Ectodermal cell (in vitro differentiated cells): ENCODE results near the gene NDUFAF2.

Experiments
- H3K27ac ChIP-seq: 2 replicates; pipeline ENCODE4 v1.7.0; 2013; ENCODE audit warnings: mild to moderate bottlenecking, low read depth, low read length; ENCODE audit not compliant: insufficient read depth, poor library complexity, severe bottlenecking
- H3K27me3 ChIP-seq: 2 replicates; pipeline ENCODE4 v1.7.0; 2013; ENCODE audit warnings: mild to moderate bottlenecking, low read length; ENCODE audit not compliant: insufficient read depth, control insufficient read depth, poor library complexity, severe bottlenecking
- H3K36me3 ChIP-seq: one replicate; pipeline ENCODE4 v1.7.0; 2013; ENCODE audit warnings: low read length; ENCODE audit not compliant: control insufficient read depth, insufficient read depth
- H3K4me1 ChIP-seq: one replicate; pipeline ENCODE4 v1.7.0; 2013; ENCODE audit warnings: low read length; ENCODE audit not compliant: control insufficient read depth, insufficient read depth
- H3K4me3 ChIP-seq: 2 replicates; pipeline ENCODE4 v1.7.0; 2013; ENCODE audit warnings: low read depth, low read length, control low read depth; ENCODE audit not compliant: insufficient read depth
- H3K9me3 ChIP-seq: 2 replicates; pipeline ENCODE4 v1.7.0; 2013; ENCODE audit warnings: mild to moderate bottlenecking, low read length, moderate library complexity; ENCODE audit not compliant: control insufficient read depth
- WGBS, 2 experiments: methylation state at CpG; one replicate each; pipeline ENCODE4 v1.1.7; 2013; ENCODE audit warnings: missing lambda C conversion rate in 2 of 2; 5-methylcytosine and 5-hydroxymethylcytosine counted together

Gene NDUFAF2

GRCh38 chr5:61098251-61098995, 153.4 kb downstream of the NDUFAF2 start:
- Histone ChIP-seq H3K4me1 (no peaks in the 10 kb centered on the region), H3K27ac (no peak overlapping the region), H3K4me3 (no peak overlapping the region), H3K27me3 (no peaks in the 10 kb centered on the region), H3K9me3 (no peaks in the 10 kb centered on the region), H3K36me3 (no peaks in the 10 kb centered on the region)
- no CpG with 5 or more reads among the region's 1 CpG for WGBS, 2 experiments

DNA sequence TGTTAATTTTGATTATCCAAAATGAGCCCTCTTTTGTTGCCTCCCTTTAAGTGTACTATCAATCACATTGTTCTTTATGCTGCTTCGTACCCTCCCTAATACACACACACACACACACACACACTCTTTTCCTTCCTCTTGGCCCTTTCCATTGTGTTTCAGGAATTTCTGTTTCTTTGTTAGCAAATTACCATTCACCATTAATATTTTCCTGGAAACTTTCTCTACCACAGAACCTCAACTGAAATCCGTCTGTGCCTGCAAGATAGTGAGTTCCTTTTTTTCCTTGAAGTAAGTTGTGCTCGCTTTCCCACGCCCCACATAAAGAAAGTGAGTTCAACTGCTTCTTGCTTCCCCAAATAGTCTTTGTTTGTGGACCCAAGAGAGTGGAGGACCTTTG, 155.4 kb downstream of the NDUFAF2 start:
- no peak overlapping the region for H3K4me3 ChIP-seq
- no peaks in the 10 kb centered on the region for H3K4me1 ChIP-seq
- H3K36me3 ChIP-seq: no peaks in the 10 kb centered on the region
- H3K9me3 ChIP-seq: no peaks in the 10 kb centered on the region
- no peaks in the 10 kb centered on the region for H3K27me3 ChIP-seq
- WGBS, 2 experiments: 97% methylated on average over 4 of the region's 4 CpGs
- H3K27ac ChIP-seq: no peak overlapping the region

- H3K36me3 ChIP-seq: no peaks in the 10 kb centered on the region
- no peaks in the 10 kb centered on the region for H3K4me1 ChIP-seq
- no peak overlapping the region for H3K4me3 ChIP-seq
- 92 to 100% methylated on average over 1 of the region's 1 CpG for WGBS, 2 experiments
- no peak overlapping the region for H3K27ac ChIP-seq
- H3K9me3 ChIP-seq: no peaks in the 10 kb centered on the region
- H3K27me3 ChIP-seq: no peaks in the 10 kb centered on the region
Measured at GRCh38 chr5:61114441-61114840, 169.4 kb downstream of the NDUFAF2 start.

GRCh38 chr5:61115968-61116367, 171.0 kb downstream of the NDUFAF2 start:
- no peaks in the 10 kb centered on the region for H3K27me3 ChIP-seq
- WGBS, 2 experiments: 75 to 95% methylated on average over 2 of the region's 3 CpGs
- H3K27ac ChIP-seq: no peak overlapping the region

DNA sequence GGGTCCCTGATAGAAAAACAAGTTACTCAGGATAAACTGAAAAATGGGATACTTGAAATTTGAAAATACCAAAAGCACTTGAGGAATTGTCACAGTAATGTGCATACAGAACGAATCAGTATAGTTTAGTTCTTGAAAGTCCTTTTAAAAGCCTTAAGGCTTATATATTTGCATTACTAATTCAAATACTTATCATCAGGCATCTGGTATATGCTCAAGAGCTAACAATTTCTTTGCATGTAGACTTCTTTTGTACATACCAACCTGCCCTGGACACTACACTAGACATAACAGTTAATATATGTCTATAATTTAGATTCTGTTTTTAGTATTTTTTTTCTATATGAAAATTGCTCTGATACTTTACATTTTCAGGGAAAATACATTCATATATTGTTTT, 174.1 kb downstream of the NDUFAF2 start:
- H3K9me3 ChIP-seq: no peaks in the 10 kb centered on the region
- no peaks in the 10 kb centered on the region for H3K4me1 ChIP-seq
- H3K36me3 ChIP-seq: no peaks in the 10 kb centered on the region
- no peaks in the 10 kb centered on the region for H3K27me3 ChIP-seq
- no peak overlapping the region for H3K4me3 ChIP-seq
- no peak overlapping the region for H3K27ac ChIP-seq
- 86 to 100% methylated on average over 1 of the region's 1 CpG for WGBS, 2 experiments

More at GRCh38 chr5:61115968-61116367, 171.0 kb downstream of the NDUFAF2 start:
- H3K9me3 ChIP-seq: no peaks in the 10 kb centered on the region
- no peaks in the 10 kb centered on the region for H3K36me3 ChIP-seq
- no peak overlapping the region for H3K4me3 ChIP-seq
- no peaks in the 10 kb centered on the region for H3K4me1 ChIP-seq

DNA sequence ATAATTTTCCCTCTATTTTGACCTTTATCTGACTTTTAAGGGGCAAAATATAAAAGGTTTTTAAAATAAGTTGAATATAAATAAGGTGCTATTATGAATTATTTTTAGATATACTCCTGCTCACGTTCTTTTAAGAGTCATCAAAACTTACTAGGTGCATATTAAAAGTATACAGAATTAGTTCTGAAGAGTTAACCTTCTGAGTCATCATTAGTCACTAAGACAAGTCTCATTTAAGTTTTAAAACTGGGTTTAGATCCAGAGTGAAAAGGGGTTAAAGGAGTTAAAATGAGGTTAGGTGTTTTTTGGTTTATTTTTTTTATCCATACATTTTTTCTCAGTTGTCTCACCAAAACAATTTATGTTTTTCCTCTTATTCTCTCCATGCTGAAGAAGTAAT, 175.5 kb downstream of the NDUFAF2 start:
- H3K4me1 ChIP-seq: no peaks in the 10 kb centered on the region
- no peaks in the 10 kb centered on the region for H3K36me3 ChIP-seq
- H3K4me3 ChIP-seq: no peak overlapping the region
- WGBS, 2 experiments: no CpG with 5 or more reads among the region's 1 CpG
- H3K27ac ChIP-seq: no peak overlapping the region
- H3K9me3 ChIP-seq: no peaks in the 10 kb centered on the region
- H3K27me3 ChIP-seq: no peaks in the 10 kb centered on the region

DNA sequence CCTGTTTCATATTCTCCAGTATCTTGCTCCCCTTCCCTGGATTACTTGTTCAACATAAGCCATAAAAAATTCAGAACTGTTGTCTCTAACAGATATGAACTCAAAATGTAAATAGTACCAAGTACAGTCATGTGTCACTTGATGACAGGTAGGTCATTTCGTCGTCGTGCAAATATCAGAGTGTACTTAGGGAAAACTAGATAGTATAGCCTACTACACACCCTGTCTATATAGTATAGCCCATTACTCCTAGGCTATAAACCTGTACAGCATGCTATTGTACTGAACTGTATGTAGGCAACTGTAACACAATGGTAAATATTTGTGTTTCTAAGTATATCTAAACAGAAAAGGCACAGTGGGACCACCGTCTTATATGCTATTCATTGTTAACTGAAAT, 178.1 kb downstream of the NDUFAF2 start:
- Histone ChIP-seq H3K27ac (no peak overlapping the region), H3K4me3 (no peak overlapping the region), H3K36me3 (no peaks in the 10 kb centered on the region), H3K9me3 (no peaks in the 10 kb centered on the region), H3K27me3 (no peaks in the 10 kb centered on the region), H3K4me1 (no peaks in the 10 kb centered on the region)
- WGBS, 2 experiments: 94 to 98% methylated on average over 4 of the region's 4 CpGs

- H3K4me3 ChIP-seq: no peak overlapping the region
- no peaks in the 10 kb centered on the region for H3K36me3 ChIP-seq
- no peak overlapping the region for H3K27ac ChIP-seq
- no peaks in the 10 kb centered on the region for H3K4me1 ChIP-seq
- H3K9me3 ChIP-seq: no peaks in the 10 kb centered on the region
- no peaks in the 10 kb centered on the region for H3K27me3 ChIP-seq
- WGBS, 2 experiments: 92 to 94% methylated on average over 1 of the region's 2 CpGs
Measured at GRCh38 chr5:61130289-61130688, 185.3 kb downstream of the NDUFAF2 start.

DNA sequence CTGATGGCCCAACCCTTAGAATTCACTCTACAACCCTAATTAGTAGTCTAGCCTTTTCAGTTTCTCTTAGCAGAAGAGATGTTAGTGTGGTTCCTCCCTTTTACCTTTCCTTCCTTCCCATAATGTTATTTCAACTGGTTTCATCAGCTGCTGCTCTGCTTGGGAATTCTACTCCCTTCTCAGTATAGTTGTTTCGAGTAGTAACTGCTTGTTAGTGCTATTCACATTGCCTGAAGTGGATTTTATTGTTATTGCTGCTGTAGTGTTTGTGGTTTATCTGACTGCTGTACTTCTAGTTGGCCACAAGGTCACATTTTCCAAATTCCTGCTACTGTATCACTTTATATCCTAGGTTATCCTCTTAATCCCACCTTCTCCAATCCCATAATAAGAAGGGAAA, 187.6 kb downstream of the NDUFAF2 start:
- no peak overlapping the region for H3K27ac ChIP-seq
- no peaks in the 10 kb centered on the region for H3K9me3 ChIP-seq
- H3K4me1 ChIP-seq: no peaks in the 10 kb centered on the region
- H3K27me3 ChIP-seq: no peaks in the 10 kb centered on the region
- H3K36me3 ChIP-seq: no peaks in the 10 kb centered on the region
- no peak overlapping the region for H3K4me3 ChIP-seq
- 60% methylated on average over 1 of the region's 1 CpG for WGBS, 2 experiments

DNA sequence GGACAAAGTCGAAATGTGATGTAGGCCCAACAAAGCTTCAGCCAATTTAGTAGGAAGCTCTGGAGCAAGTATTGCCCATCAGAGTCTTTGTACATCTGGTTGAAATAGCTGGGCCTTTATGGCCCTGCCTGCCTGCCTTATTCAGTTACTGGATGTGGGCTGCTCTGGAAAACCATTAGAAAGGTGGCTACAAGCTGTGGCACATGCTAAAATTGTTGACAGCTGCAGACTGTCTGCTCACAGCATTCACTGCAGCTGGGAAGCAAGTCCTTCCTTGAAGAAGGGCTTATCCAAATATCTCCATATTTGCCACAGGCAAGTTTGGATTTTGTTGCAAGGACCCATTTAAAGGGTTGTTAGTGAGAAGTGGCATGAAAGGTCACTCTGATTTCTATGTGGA, 192.8 kb downstream of the NDUFAF2 start:
- Histone ChIP-seq H3K27me3 (no peaks in the 10 kb centered on the region), H3K4me3 (no peak overlapping the region), H3K4me1 (peaks cover 10% of the 10 kb centered on the region), H3K27ac (no peak overlapping the region), H3K36me3 (no peaks in the 10 kb centered on the region), H3K9me3 (no peaks in the 10 kb centered on the region)
- WGBS, 2 experiments: 95 to 96% methylated on average over 1 of the region's 1 CpG
